H1 (cell line): ENCODE data around the gene SGSH.

Source experiments
- BRCA1 ChIP-seq: IDR thresholded peaks from 2 replicates; pipeline ENCODE4 v1.6.1; 2012; ENCODE audit warnings: low read depth, low read length, improper control_type of control experiment
- FOSL1 ChIP-seq: IDR thresholded peaks from 2 replicates; pipeline ENCODE4 v1.6.1; 2011; ENCODE audit warnings: mild to moderate bottlenecking, low read depth, low read length, moderate library complexity; ENCODE audit not compliant: insufficient read depth
- NRF1 ChIP-seq: IDR thresholded peaks from 2 replicates; pipeline ENCODE4 v1.6.1; 2011; ENCODE audit warnings: mild to moderate bottlenecking, low read depth, low read length, improper control_type of control experiment
- PHF8 ChIP-seq: fragments of 200-600 bp; sonication (generic); conservative IDR thresholded peaks from 2 replicates; pipeline ENCODE4 v1.7.1; 2012; ENCODE audit warnings: low read depth, mild to moderate bottlenecking, inconsistent platforms, low read length, moderate library complexity
- POLR2A ChIP-seq, 2 experiments: IDR thresholded peaks; 1 replicate in 1 of 2; 2 replicates in 1 of 2; pipeline ENCODE4 v1.6.1; 2011; ENCODE audit warnings: low read depth in 2 of 2, low read length in 2 of 2, mild to moderate bottlenecking in 2 of 2; ENCODE audit errors: control extremely low read depth in 1 of 2
- SP1 ChIP-seq: IDR thresholded peaks from 2 replicates; pipeline ENCODE4 v1.6.1; 2011; ENCODE audit warnings: low read depth, low read length
- TF ChIP-seq, protein P1 (sequence below), 3 experiments: IDR thresholded peaks; 1 replicate in 2 of 3; 2 replicates in 1 of 3; pipeline versions ENCODE4 v1.5.1 to v1.6.1; 2011; ENCODE audit warnings: low read length in 3 of 3, mild to moderate bottlenecking in 3 of 3, inconsistent platforms in 2 of 3, low read depth in 1 of 3, moderate library complexity in 1 of 3; ENCODE audit not compliant: insufficient read depth in 1 of 3; ENCODE audit errors: control extremely low read depth in 1 of 3

DNA sequence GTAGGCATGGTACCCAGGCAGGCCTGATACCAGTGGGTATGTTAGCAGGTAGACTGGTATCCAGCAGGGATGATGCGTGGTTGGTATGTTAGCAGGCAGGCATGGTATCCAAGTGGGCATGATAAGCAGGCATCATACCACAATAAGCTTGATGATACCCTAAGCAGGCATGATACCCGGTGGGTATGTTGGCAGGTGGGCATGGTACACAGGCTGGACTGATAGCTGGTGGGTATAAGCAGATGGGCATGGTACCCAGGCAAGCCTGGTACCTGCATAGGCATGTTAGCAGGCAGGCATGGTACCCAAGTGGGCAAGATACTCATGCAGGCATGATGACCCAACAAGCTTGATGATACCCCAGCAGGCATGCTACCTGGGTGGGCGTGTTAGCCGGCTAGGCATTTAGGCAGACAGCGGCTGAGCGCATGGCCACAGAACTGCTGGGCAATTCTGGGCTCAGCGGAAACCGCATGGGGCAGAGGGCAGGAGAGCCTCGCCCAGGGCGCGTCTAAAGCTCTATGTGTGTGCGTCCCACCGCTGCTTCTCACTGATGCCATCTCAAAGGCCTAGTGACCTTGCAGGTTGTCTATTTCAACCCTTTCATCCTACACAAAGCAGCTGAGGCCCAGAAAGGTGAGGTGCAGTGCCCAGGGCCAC is 2.3 kb downstream of the SGSH start:
- TF ChIP-seq FOSL1 (no peak), POLR2A (IDR thresholded peaks at IDR 0.05; ENCODE audit: control extremely low read depth in 1 of 2, low read depth in 2 of 2, low read length in 2 of 2) (no peak), SP1 (no peak), NRF1 (no peak), BRCA1 (no peak), PHF8 (no peak)
- TF ChIP-seq, protein P1, sequence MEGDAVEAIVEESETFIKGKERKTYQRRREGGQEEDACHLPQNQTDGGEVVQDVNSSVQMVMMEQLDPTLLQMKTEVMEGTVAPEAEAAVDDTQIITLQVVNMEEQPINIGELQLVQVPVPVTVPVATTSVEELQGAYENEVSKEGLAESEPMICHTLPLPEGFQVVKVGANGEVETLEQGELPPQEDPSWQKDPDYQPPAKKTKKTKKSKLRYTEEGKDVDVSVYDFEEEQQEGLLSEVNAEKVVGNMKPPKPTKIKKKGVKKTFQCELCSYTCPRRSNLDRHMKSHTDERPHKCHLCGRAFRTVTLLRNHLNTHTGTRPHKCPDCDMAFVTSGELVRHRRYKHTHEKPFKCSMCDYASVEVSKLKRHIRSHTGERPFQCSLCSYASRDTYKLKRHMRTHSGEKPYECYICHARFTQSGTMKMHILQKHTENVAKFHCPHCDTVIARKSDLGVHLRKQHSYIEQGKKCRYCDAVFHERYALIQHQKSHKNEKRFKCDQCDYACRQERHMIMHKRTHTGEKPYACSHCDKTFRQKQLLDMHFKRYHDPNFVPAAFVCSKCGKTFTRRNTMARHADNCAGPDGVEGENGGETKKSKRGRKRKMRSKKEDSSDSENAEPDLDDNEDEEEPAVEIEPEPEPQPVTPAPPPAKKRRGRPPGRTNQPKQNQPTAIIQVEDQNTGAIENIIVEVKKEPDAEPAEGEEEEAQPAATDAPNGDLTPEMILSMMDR (IDR thresholded peaks at IDR 0.05; ENCODE audit: control extremely low read depth in 1 of 3, insufficient read depth in 1 of 3, low read depth in 1 of 3, low read length in 3 of 3), result no peak
